HCT116 (cell line): ENCODE measurements around the gene LYPD6.

Experiments
- EZH2 ChIP-seq: fragments of 200-600 bp; sonication (generic); IDR thresholded peaks from 2 replicates; pipeline ENCODE4 v1.6.1; 2017; ENCODE audit warnings: antibody characterized with exemption, mixed run types
- FOSL1 ChIP-seq: IDR thresholded peaks from 2 replicates; pipeline ENCODE4 v1.6.1; 2012; ENCODE audit warnings: low read depth
- POLR2A ChIP-seq: IDR thresholded peaks from 2 replicates; pipeline ENCODE4 v1.7.0; 2011; ENCODE audit warnings: borderline replicate concordance; ENCODE audit not compliant: insufficient read depth, insufficient read length; ENCODE audit errors: extremely low read depth
- SP1 ChIP-seq: IDR thresholded peaks from 2 replicates; pipeline ENCODE4 v1.6.1; 2012; ENCODE audit warnings: low read depth
- YY1 ChIP-seq: IDR thresholded peaks from 2 replicates; pipeline ENCODE4 v1.6.1; 2011; ENCODE audit warnings: low read length, low read depth, moderate library complexity, mild to moderate bottlenecking; ENCODE audit not compliant: insufficient replicate concordance; ENCODE audit errors: extremely low read depth
- ZNF274 ChIP-seq: fragments of 200-500 bp; sonication (Bioruptor generic); IDR thresholded peaks from 2 replicates; pipeline ENCODE4 v1.6.1; 2014; ENCODE audit warnings: mild to moderate bottlenecking, low read depth, low read length, inconsistent platforms
- TF ChIP-seq, protein P1 (sequence below), 3 experiments: fragments of 200-600 bp in 1 of 3; sonication (generic) in 1 of 3; IDR thresholded peaks in 2 of 3; conservative IDR thresholded peaks in 1 of 3; 2 replicates each; pipeline ENCODE4 v1.5.1; 2012 to 2017; ENCODE audit warnings: low read depth in 2 of 3, low read length in 2 of 3, antibody characterized with exemption in 1 of 3, borderline replicate concordance in 1 of 3, control low read depth in 1 of 3, mild to moderate bottlenecking in 1 of 3, mixed read lengths in 1 of 3, mixed run types in 1 of 3, moderate library complexity in 1 of 3; ENCODE audit not compliant: insufficient read depth in 1 of 3
- TF ChIP-seq, protein P2 (sequence below): IDR thresholded peaks from 2 replicates; pipeline ENCODE4 v1.6.1; 2011; ENCODE audit warnings: mild to moderate bottlenecking, low read length, moderate library complexity; ENCODE audit not compliant: insufficient replicate concordance; ENCODE audit errors: extremely low read depth

DNA sequence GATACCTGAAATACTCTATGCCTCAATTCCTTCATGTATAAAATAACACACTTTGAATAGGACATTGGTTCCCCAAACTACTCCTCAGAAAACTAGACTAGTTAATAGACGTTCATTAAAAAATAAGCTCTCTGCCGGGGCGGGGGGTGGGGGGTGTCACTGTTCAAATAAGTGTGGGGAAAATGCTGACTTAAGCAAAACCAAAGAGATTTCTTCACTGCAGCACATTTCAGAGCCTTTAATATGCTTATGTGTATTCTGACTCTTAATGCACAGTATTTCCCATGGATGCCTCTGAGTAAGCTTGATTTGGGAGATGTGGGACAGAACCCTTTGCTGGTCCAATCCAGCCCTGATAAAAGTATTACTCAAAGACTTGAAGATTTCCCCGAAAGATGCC is 93.2 kb downstream of the LYPD6 start:
- TF ChIP-seq, protein P1, sequence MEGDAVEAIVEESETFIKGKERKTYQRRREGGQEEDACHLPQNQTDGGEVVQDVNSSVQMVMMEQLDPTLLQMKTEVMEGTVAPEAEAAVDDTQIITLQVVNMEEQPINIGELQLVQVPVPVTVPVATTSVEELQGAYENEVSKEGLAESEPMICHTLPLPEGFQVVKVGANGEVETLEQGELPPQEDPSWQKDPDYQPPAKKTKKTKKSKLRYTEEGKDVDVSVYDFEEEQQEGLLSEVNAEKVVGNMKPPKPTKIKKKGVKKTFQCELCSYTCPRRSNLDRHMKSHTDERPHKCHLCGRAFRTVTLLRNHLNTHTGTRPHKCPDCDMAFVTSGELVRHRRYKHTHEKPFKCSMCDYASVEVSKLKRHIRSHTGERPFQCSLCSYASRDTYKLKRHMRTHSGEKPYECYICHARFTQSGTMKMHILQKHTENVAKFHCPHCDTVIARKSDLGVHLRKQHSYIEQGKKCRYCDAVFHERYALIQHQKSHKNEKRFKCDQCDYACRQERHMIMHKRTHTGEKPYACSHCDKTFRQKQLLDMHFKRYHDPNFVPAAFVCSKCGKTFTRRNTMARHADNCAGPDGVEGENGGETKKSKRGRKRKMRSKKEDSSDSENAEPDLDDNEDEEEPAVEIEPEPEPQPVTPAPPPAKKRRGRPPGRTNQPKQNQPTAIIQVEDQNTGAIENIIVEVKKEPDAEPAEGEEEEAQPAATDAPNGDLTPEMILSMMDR (IDR thresholded peaks at IDR 0.05 in 2 of 3, conservative IDR thresholded peaks at IDR 0.05 in 1 of 3; ENCODE audit: borderline replicate concordance in 1 of 3, insufficient read depth in 1 of 3, low read depth in 2 of 3, low read length in 2 of 3): no peak
- no peak for TF ChIP-seq POLR2A
- no peak for TF ChIP-seq ZNF274
- TF ChIP-seq FOSL1: no peak
- TF ChIP-seq YY1: no peak
- no peak for TF ChIP-seq SP1
- TF ChIP-seq, protein P2, sequence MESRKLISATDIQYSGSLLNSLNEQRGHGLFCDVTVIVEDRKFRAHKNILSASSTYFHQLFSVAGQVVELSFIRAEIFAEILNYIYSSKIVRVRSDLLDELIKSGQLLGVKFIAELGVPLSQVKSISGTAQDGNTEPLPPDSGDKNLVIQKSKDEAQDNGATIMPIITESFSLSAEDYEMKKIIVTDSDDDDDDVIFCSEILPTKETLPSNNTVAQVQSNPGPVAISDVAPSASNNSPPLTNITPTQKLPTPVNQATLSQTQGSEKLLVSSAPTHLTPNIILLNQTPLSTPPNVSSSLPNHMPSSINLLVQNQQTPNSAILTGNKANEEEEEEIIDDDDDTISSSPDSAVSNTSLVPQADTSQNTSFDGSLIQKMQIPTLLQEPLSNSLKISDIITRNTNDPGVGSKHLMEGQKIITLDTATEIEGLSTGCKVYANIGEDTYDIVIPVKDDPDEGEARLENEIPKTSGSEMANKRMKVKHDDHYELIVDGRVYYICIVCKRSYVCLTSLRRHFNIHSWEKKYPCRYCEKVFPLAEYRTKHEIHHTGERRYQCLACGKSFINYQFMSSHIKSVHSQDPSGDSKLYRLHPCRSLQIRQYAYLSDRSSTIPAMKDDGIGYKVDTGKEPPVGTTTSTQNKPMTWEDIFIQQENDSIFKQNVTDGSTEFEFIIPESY: no peak
- no peak for TF ChIP-seq EZH2
